BE2C (cell line): ENCODE data around the gene SPSB4.

Source experiments
- DNase-seq: peaks from one replicate; pipeline ENCODE4 v3.0.0-alpha.2; 2020
- H3K27me3 ChIP-seq: fragments of 250-450 bp; sonication (Bioruptor Pico); 2 replicates; pipeline ENCODE4 v1.5.1; 2020; ENCODE audit warnings: mild to moderate bottlenecking
- H3K36me3 ChIP-seq: fragments of 250-450 bp; sonication (Bioruptor Pico); 2 replicates; pipeline ENCODE4 v1.5.1; 2020; ENCODE audit warnings: mild to moderate bottlenecking
- H3K4me1 ChIP-seq: fragments of 250-450 bp; sonication (Bioruptor Pico); 2 replicates; pipeline ENCODE4 v1.5.1; 2020
- H3K4me3 ChIP-seq: 2 replicates; pipeline ENCODE4 v1.5.1; 2011; ENCODE audit warnings: low read depth, low read length
- H3K9me3 ChIP-seq: fragments of 250-450 bp; sonication (Bioruptor Pico); 2 replicates; pipeline ENCODE4 v1.5.1; 2020
- CTCF ChIP-seq: IDR thresholded peaks from 2 replicates; pipeline ENCODE4 v1.5.1; 2012; ENCODE audit warnings: mild to moderate bottlenecking, low read depth, low read length

The SPSB4 gene

GRCh38 chr3:141094790-141095545 lies 43.8 kb downstream of the SPSB4 start:
- Histone ChIP-seq H3K9me3 (no peaks in the 10 kb centered on the region), H3K27me3 (no peaks in the 10 kb centered on the region), H3K4me1 (peaks cover 55% of the 10 kb centered on the region), H3K4me3 (no peak overlapping the region), H3K36me3 (no peaks in the 10 kb centered on the region; the same call in 1 of the 2 replicates)
- no peak for TF ChIP-seq CTCF
- DNase-seq = no peak

- Histone ChIP-seq H3K9me3 (no peaks in the 10 kb centered on the region), H3K36me3 (no peaks in the 10 kb centered on the region; the same call in 1 of the 2 replicates), H3K4me1 (peaks cover 51% of the 10 kb centered on the region), H3K4me3 (no peak overlapping the region), H3K27me3 (no peaks in the 10 kb centered on the region)
- no peak for TF ChIP-seq CTCF
- DNase-seq = no peak
Observed at GRCh38 chr3:141095546-141095937, 44.4 kb downstream of the SPSB4 start.

- no peak for TF ChIP-seq CTCF
Observed at GRCh38 chr3:141096164-141096563, 45.0 kb downstream of the SPSB4 start.

GRCh38 chr3:141096981-141097380 lies 45.8 kb downstream of the SPSB4 start:
- H3K9me3 ChIP-seq = no peaks in the 10 kb centered on the region
- H3K4me3 ChIP-seq = no peak overlapping the region
- peaks cover 37% of the 10 kb centered on the region for H3K4me1 ChIP-seq
- DNase-seq = no peak
- H3K27me3 ChIP-seq = no peaks in the 10 kb centered on the region
- no peak for TF ChIP-seq CTCF
- H3K36me3 ChIP-seq = no peaks in the 10 kb centered on the region; the same call in 1 of the 2 replicates

More at GRCh38 chr3:141096164-141096563, 45.0 kb downstream of the SPSB4 start:
- DNase-seq = no peak
- H3K4me1 ChIP-seq = peaks cover 45% of the 10 kb centered on the region
- no peaks in the 10 kb centered on the region; the same call in 1 of the 2 replicates for H3K36me3 ChIP-seq
- H3K27me3 ChIP-seq = no peaks in the 10 kb centered on the region
- no peak overlapping the region for H3K4me3 ChIP-seq
- no peaks in the 10 kb centered on the region for H3K9me3 ChIP-seq

- peaks cover 18% of the 10 kb centered on the region for H3K4me1 ChIP-seq
- TF ChIP-seq CTCF = no peak
- no peaks in the 10 kb centered on the region; the same call in 1 of the 2 replicates for H3K36me3 ChIP-seq
- H3K4me3 ChIP-seq = no peak overlapping the region
- no peaks in the 10 kb centered on the region for H3K27me3 ChIP-seq
- no peak for DNase-seq
- no peaks in the 10 kb centered on the region for H3K9me3 ChIP-seq
Observed at GRCh38 chr3:141100112-141100511, 49.0 kb downstream of the SPSB4 start.

- TF ChIP-seq CTCF = no peak
Observed at GRCh38 chr3:141100531-141101320, 49.6 kb downstream of the SPSB4 start.

More at GRCh38 chr3:141100531-141101320, 49.6 kb downstream of the SPSB4 start:
- H3K27me3 ChIP-seq = no peaks in the 10 kb centered on the region
- no peak for DNase-seq
- H3K4me1 ChIP-seq = peaks cover 16% of the 10 kb centered on the region
- H3K9me3 ChIP-seq = no peaks in the 10 kb centered on the region
- no peak overlapping the region for H3K4me3 ChIP-seq
- H3K36me3 ChIP-seq = no peaks in the 10 kb centered on the region; the same call in 1 of the 2 replicates
